HepG2 (cell line): Measurements from ENCODE around the gene IFI35. TPM values are rescaled to one million over a fixed set of nuclear protein-coding genes. Genes with fewer than 3 reads are reported as not detected.
A peak's percentile ranks its signal among the peaks of the same experiment; 100 is the strongest.

Source experiments
- DZIP1 ChIP-seq: sonication (generic); formaldehyde crosslinking; IDR thresholded peaks from 2 replicates; pipeline ENCODE4 v1.5.0; 2020; ENCODE audit warnings: mild to moderate bottlenecking, missing genetic modification reagents
- ETV6 ChIP-seq: sonication (generic); formaldehyde crosslinking; conservative IDR thresholded peaks from 2 replicates; pipeline ENCODE4 v1.4.0; 2020; ENCODE audit warnings: missing genetic modification reagents
- HOMEZ ChIP-seq: IDR thresholded peaks from 2 replicates; pipeline ENCODE4 v1.6.1; 2016; ENCODE audit warnings: low read depth
- JUNB ChIP-seq: sonication (generic); formaldehyde crosslinking; IDR thresholded peaks from 2 replicates; pipeline ENCODE4 v1.8.0; 2022; ENCODE audit warnings: missing genetic modification reagents, mild to moderate bottlenecking, borderline replicate concordance
- MBD4 ChIP-seq: IDR thresholded peaks from 2 replicates; pipeline ENCODE4 v1.6.1; 2012; ENCODE audit warnings: low read length, inconsistent platforms, borderline replicate concordance
- MIER3 ChIP-seq: IDR thresholded peaks from 2 replicates; pipeline ENCODE4 v1.6.1; 2016; ENCODE audit warnings: missing compliant biosample characterization, borderline replicate concordance
- NFE2 ChIP-seq: sonication (generic); formaldehyde crosslinking; IDR thresholded peaks from 2 replicates; pipeline ENCODE4 v1.4.0; 2020; ENCODE audit warnings: missing genetic modification reagents
- NFKBIZ ChIP-seq: IDR thresholded peaks from 2 replicates; pipeline ENCODE4 v1.6.1; 2018; ENCODE audit warnings: missing genetic modification reagents, missing compliant biosample characterization
- PITX1 ChIP-seq: sonication (generic); formaldehyde crosslinking; IDR thresholded peaks from 2 replicates; pipeline ENCODE4 v1.5.1; 2020; ENCODE audit warnings: mild to moderate bottlenecking, missing genetic modification reagents
- RBFOX2 ChIP-seq: fragments of 200-400 bp; formaldehyde crosslinking; IDR thresholded peaks from 2 replicates; pipeline ENCODE4 v1.6.1; 2017; ENCODE audit warnings: low read depth, mild to moderate bottlenecking, low read length
- RORA ChIP-seq: sonication (generic); formaldehyde crosslinking; IDR thresholded peaks from 2 replicates; pipeline ENCODE4 v1.5.0; 2020; ENCODE audit warnings: mild to moderate bottlenecking, missing genetic modification reagents, moderate library complexity
- TBX3 ChIP-seq: fragments of 450-650 bp; IDR thresholded peaks from 2 replicates; pipeline ENCODE4 v1.6.1; 2017; ENCODE audit warnings: antibody characterized with exemption, mild to moderate bottlenecking, inconsistent platforms, borderline replicate concordance
- ZBTB14 ChIP-seq: sonication (generic); formaldehyde crosslinking; IDR thresholded peaks from 2 replicates; pipeline ENCODE4 v1.4.0; 2020; ENCODE audit warnings: missing genetic modification reagents
- ZBTB3 ChIP-seq: sonication (generic); formaldehyde crosslinking; IDR thresholded peaks from 2 replicates; pipeline ENCODE4 v1.4.0; 2020; ENCODE audit warnings: low read depth, mild to moderate bottlenecking, moderate library complexity, missing genetic modification reagents, borderline replicate concordance
- ZFP82 ChIP-seq: sonication (generic); formaldehyde crosslinking; IDR thresholded peaks from 2 replicates; pipeline ENCODE4 v1.5.1; 2020; ENCODE audit warnings: mild to moderate bottlenecking, missing genetic modification reagents, borderline replicate concordance
- ZNF10 ChIP-seq: sonication (generic); formaldehyde crosslinking; IDR thresholded peaks from 2 replicates; pipeline ENCODE4 v1.4.0; 2020; ENCODE audit warnings: mild to moderate bottlenecking, low read depth, missing genetic modification reagents, borderline replicate concordance
- ZNF317 ChIP-seq: sonication (generic); formaldehyde crosslinking; IDR thresholded peaks from 2 replicates; pipeline ENCODE4 v1.5.0; 2020; ENCODE audit warnings: mild to moderate bottlenecking, missing genetic modification reagents
- ZNF619 ChIP-seq: sonication (generic); formaldehyde crosslinking; IDR thresholded peaks from 2 replicates; pipeline ENCODE4 v1.4.0; 2020; ENCODE audit warnings: mild to moderate bottlenecking, missing genetic modification reagents
- ZNF775 ChIP-seq: sonication (generic); formaldehyde crosslinking; IDR thresholded peaks from 2 replicates; pipeline ENCODE4 v1.4.0; 2020; ENCODE audit warnings: missing genetic modification reagents, mild to moderate bottlenecking, moderate library complexity, borderline replicate concordance
- ZNF841 ChIP-seq: sonication (generic); formaldehyde crosslinking; IDR thresholded peaks from 2 replicates; pipeline ENCODE4 v1.8.1; 2023; ENCODE audit warnings: missing genetic modification reagents, borderline replicate concordance
- polyA plus RNA-seq, 8 experiments: library from polyadenylated mRNA; depleted of rRNA in 3 of 8; stranded (reverse) in 7 of 8; unstranded in 1 of 8; fragments of >200 nt; fragmentation: Illumina TruSeq in 4 of 8; extraction: Trizol in 4 of 8; gene quantifications; 2 replicates each; pipeline versions ENCODE4 v1.2.1 to v1.2.3, GENCODE V29; 2011 to 2016; ENCODE audit warnings: low read depth in 4 of 8, missing spikeins in 1 of 8, mixed read lengths in 1 of 8; ENCODE audit not compliant: insufficient read depth in 1 of 8
- total RNA-seq, 5 experiments: library from RNA; depleted of rRNA; stranded (reverse); fragments of >200 nt; fragmentation: Illumina TruSeq; extraction: Trizol; gene quantifications; 2 replicates each; pipeline ENCODE4 v1.2.3, GENCODE V29; 2016; ENCODE audit warnings: low read depth in 1 of 5

The IFI35 gene
- total and polyA plus RNA-seq, 2 of the 13 experiments (the other 11 are each of a cell fraction or from before 2014, with no cell fraction given): 28.9 to 38.1 TPM

- TF ChIP-seq DZIP1 (CRISPR knock-in tag) (peak; percentile 94), ZNF10 (CRISPR knock-in tag) (no peak), ZNF317 (CRISPR knock-in tag) (no peak), RORA (CRISPR knock-in tag) (no peak), MIER3 (CRISPR knock-in tag) (no peak; the same call in 1 of the 2 replicates), NFE2 (CRISPR knock-in tag) (no peak), ZBTB14 (CRISPR knock-in tag) (peak; percentile 38; the same call in 1 of the 2 replicates), ZNF619 (peak; percentile 22; the same call in 1 of the 2 replicates), NFKBIZ (CRISPR knock-in tag) (no peak), ZNF841 (CRISPR knock-in tag) (no peak), HOMEZ (CRISPR knock-in tag) (no peak), ZFP82 (CRISPR knock-in tag) (peak; percentile 97), TBX3 (no peak), PITX1 (CRISPR knock-in tag) (peak; percentile 25), ZNF775 (0 out of 2 replicates have a peak, but pooled peaks have one; percentile 36), JUNB (CRISPR knock-in tag) (no peak; the same call in 1 of the 2 replicates), RBFOX2 (peak; percentile 84), MBD4 (no peak), ETV6 (0 out of 2 replicates have a peak, but pooled peaks have one; percentile 45), ZBTB3 (CRISPR knock-in tag) (0 out of 2 replicates have a peak, but pooled peaks have one; percentile 65)
These were observed 15.3 kb downstream of the IFI35 start, which contains the start of gene VAT1 (continued) for GRCh38 chr17:43021741-43022512.
